HepG2 (cell line): ENCODE measurements around the gene TRPC6.

Source experiments
- CTCF ChIP-seq: sonication (generic); formaldehyde crosslinking; IDR thresholded peaks from 2 replicates; pipeline ENCODE4 v1.5.0; 2020; ENCODE audit warnings: mild to moderate bottlenecking, missing genetic modification reagents, moderate library complexity
- PCBP2 ChIP-seq: fragments of 200-400 bp; formaldehyde crosslinking; optimal IDR thresholded peaks from 2 replicates; pipeline ENCODE3; 2018; ENCODE audit warnings: low read length, low read depth; ENCODE audit not compliant: poor library complexity, severe bottlenecking
- RFX5 ChIP-seq: IDR thresholded peaks from 2 replicates; pipeline ENCODE4 v1.6.1; 2011; ENCODE audit warnings: low read depth, low read length, improper control_type of control experiment

- no peak for TF ChIP-seq PCBP2
- TF ChIP-seq RFX5, result no peak
- TF ChIP-seq CTCF (CRISPR knock-in tag), result no peak
These were observed 125.6 kb downstream of the TRPC6 start for GRCh38 chr11:101458161-101458560.
